H4 (cell line): ENCODE results near the gene PDF. TPM values are rescaled to one million over a fixed set of nuclear protein-coding genes. Genes with fewer than 3 reads are reported as not detected.
A peak's percentile ranks its signal among the peaks of the same experiment; 100 is the strongest.

ENCODE experiments used
- DNase-seq: peaks from one replicate; pipeline ENCODE4 v3.0.0-alpha.2; 2015; ENCODE audit warnings: low spot score
- total RNA-seq: library from RNA; depleted of rRNA; stranded (reverse); fragments of >200 nt; shearing (Covaris generic); gene quantifications from 2 replicates; pipeline ENCODE4 v1.2.3, GENCODE V29; 2014

PDF gene
- total RNA-seq, 1 experiment from 2014 or later: 36.9 TPM

DNA sequence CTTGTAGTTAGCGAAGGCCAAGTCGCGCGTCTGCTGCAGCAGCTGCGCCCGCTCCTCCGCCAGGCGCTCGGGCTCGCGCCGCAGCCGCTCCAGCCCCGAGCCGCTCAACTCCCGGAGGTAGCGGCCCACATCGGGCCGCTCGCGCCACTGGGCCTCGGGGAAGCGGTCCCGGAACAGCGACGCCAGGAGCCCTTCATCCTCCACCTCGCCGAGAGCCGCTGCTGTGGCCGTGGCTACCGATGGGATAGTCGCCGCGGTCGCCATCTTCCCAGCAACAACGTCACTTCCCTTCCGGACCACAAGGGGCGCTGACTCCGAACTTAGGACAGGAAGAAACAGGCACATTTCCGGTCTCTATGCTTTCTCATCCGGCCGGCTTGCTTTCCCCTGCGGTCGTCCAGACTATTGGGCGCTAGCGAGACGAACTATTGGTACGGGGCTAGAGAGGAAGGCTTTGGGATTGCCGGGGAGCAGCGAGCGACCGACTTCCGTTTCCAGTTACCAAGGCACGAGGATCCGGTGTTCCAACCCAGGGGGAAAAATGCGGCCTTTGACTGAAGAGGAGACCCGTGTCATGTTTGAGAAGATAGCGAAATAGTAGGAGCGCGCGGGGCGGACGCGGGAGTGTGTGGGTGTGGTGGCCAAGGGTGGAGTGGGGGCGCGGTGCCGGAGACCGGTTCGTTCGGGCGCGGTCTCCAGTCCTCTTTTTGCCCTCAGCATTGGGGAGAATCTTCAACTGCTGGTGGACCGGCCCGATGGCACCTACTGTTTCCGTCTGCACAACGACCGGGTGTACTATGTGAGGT, 9.1 kb upstream of the PDF start, which contains the start of the genes COG8 and NIP7:
Gene COG8, minus strand, starts transcription at position 276 of the 806 bp plus-strand sequence. Its CDS starts 12 bp downstream, at position 264.
Gene NIP7, plus strand, starts transcription at position 484 of the 806 bp plus-strand sequence. Its CDS starts 58 bp downstream, at position 542.
- peak; percentile 98 for DNase-seq

DNA sequence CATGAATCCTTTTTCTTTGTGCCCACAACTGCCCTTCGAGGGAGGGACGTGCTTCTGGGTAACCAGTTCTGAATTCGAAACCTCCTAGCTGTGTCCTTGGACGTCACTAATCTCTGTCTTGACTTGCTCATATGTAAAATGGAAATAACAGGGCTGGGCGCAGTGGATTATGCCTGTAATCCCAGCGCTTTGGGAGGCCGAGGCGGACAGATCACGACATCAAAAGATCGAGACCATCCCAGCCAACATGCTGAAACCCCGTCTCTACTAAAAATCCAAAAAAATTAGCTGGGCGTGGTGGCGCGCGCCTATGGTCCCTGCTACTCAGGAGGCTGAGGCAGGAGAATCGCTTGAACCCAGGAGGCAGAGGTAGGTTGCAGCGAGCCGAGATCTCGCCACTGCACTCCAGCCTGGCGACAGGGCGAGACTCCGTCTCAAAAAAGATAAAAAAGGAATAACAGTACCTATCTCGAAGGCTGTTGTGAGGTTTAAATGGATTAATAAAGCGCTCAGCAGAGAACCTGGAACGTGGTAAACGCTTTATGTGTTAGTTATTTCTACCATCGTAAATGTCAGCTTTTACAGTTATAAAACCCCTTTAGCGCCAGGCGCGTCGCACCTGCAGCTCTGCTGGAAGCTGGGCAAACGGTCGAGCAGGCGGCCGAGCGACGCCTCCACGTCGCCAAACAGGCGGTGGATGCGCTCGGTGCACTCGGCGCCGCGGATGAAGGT, 8.3 kb upstream of the PDF start:
- DNase-seq: no peak

DNA sequence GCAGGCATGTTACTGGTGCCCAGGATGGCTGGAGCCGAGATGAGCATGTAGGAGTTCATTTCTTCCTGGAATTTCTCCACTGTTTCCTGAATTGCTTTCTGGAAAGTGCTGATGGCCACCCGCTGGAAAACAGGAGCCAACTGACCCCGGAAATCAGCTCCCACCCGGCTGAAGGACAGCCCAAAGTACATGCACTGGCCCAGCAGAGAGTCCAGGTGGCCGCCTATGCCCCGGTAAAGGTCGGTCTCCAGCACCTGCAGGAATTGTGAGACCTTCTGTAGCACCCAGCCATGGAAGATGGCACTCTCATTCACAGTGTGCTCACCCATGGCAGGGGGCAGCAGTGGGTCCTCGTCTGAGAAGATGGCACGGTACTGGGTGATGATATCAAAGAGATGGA, 4.3 kb upstream of the PDF start:
- DNase-seq: no peak

DNA sequence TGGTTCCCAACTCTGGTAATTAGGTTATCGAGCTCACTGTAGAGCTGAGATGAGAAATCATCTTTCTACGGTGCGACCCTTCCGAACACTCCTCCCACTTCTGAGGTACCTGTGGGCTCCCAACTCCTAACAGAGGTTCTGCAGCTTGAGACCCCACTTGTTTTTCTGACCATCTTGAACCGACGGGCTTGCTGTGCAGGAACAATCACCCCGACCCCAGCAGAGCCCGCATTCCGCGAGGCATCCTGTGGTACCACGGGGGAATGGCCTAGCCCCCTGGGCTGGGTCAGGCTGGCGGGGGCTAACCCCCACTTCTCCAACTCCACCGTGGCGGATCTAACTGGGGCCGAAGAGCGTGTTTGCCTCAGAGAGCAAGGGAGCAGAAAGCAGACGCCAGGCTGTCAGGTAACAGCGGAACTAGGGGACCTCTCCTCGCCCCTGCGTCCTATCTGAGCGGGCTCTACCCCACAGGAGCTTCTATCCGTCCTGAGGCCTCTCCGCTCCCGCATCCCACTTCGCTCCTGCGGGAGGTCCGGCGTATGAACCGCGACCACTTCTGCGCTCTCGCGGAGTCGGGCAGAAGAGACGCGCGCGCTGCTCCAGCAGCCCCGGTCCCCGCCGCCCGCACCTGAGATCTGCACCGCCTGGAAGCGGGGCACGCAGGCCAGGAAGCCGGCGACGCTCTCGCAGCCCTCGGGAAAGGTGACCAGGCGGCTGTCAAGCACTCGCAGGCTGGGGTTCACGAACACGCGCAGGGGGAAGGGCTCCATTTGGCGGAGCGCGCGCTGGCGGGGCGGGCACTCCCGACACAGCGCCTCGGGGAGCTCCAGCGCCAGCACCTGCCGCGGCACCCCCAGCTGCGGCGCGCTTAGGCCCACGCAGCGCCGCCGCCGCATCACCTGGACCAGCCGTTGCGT, 761 bp downstream of the PDF start:
- no peak for DNase-seq

DNA sequence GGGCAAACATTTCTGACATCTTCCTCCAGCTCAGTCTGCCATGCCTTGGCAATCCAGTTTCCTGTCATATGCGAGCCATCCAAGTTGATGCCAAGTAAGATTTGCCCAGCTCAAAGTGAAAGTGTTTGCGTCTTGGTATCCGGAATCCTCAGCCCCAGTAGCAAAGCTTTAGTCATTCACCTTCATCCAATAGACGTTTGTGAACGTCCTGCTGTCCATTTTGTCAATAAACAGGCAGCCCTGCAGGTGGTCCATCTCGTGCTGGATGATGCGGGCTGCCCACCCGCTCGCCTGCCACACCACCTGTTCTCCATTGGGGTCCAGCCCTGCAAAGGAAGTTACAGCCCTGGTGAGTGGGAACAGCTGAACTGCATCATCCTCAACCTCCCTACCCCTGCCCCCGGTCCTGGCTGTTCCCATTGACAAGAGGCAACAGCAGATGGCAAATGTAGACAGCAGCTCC, 1.5 kb downstream of the PDF start:
- peak; percentile 58 for DNase-seq

DNA sequence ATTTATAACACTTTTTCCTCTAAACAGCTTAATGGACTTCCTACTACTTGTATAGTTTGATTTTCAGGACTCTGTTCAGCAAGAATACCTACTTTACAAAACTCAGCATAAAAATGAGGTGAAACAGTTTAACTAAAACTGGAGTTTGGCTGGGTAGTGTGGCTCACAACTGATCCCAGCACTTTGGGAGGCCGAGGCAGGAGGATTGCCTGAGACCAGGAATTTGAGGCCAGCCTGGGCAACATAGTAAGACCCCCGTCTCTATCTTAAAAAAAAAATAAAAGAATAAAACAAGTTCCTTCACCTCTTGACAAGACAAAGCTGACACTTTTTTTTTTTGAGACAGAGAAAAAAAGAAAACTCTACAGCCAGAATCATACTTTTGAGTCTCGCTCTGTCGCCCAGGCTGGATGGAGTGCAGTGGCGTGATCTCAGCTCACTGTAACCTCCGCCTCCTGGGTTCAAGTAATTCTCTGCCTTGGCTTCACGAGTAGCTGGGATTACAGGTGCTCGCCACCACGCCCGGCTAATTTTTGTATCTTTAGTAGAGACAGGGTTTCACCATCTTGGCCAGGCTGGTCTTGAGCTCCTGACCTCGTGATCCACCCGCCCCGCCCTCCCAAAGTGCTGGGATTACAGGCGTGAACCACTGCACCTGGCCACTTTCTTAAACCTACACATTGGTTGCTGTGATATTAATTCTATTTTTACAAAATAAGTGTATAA, 2.6 kb downstream of the PDF start:
- DNase-seq: no peak

DNA sequence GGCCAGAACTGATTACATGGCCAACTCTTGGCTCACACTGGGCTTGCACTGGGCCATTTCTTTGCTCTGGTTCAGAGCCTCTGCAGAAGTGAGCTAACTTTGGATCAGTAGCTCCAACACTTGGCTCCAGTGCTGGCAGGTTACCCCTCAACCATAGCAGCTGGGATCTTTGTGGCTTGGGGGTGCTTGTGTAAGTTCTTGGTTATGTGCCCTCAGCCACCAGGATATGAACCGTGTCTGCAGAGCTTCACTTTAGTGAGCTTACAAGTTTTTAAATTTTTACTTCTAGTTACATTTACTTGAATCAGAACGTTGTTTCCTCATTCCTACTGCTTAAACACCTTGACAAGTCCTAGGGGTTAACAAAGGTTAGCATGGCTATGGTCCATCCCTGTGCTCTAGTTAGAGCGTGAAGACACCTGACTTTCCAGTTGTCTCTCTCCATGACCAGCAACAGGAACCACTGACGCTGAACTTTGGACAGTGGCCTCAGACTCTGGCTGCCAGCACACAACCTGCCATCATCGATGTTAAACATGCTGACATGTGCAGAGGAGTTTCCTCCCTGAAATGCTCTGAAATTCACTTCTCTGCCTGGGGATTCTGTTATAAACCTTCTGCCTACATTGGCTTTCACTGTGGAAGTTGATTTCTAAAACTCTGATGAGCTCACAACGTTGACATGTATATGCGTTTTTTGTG, 4.1 kb downstream of the PDF start:
- no peak for DNase-seq

DNA sequence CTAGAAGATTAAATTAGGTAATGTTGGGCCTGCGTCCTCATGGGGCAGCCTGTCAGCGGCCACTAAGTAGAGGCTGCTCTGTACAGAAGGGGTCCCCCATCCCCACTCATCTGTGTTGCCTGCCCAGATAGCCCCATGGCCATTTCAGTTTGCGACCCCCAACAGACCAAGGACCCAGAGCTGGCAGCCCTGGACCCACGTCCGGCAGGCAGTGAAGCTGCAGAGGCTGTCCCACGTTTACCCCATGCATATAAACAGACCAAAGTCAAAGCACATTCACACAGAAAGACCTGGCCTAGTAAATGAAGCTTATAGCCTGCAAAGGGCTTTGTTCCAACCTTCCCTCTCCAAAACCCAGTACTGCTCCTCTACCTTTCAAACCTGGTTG, 4.6 kb downstream of the PDF start:
- no peak for DNase-seq

DNA sequence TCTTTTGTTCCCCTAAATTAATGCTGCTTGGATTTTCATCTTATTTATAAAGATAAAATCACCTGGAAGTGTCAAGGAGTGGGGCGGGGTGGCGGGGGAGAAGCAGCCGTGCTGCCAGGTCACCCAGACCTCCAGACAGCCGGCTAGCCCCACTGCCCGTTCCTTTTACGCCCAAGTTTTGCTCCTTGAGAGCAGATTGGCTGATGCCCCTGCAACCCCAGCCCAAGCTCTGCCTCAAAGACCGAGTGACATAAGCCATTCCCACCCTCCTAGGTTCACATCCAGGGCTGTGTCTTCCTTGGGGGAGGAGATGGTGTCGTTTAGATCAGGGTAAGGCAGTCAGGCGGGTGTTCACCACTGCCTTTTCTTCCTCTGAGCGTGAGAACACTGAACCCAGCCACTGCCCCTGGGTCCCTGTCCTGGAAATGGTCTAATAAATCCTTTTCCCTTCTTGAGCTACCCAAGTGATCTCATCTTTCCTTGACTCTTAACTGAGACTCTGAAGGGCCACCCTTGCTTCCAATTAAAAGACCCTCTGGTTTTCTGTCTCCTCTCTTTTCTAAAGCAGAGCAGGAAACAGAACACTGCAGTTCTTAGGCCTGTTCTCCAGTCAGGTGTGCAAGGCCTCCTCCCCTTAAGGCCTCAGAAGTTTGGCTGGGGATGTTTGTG, 5.7 kb downstream of the PDF start:
- DNase-seq: no peak

DNA sequence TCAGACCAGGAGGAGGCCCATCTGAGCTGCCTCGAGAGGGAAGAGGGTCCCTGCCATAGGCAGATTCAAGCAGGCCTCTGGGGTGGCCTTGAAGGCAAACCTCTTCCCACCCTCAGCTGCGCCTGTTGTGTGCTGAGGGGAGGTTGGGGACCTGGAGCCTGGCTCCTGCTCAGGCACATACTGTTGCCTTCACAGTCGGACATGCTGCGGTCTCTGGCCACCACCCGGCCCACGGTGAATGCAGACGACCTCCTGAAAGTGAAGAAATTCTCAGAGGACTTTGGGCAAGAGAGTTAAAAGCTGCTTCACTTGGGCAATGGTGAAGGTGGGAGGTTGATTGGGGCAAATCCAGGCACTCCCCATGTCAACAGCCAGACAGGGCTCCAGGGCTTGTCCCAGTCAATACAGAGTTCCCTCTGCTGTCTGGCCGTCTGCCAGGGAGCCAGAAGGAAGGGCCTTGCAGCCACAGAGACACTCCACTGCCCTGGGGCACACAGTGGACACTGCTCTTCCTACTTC, 6.3 kb downstream of the PDF start:
- DNase-seq: no peak

DNA sequence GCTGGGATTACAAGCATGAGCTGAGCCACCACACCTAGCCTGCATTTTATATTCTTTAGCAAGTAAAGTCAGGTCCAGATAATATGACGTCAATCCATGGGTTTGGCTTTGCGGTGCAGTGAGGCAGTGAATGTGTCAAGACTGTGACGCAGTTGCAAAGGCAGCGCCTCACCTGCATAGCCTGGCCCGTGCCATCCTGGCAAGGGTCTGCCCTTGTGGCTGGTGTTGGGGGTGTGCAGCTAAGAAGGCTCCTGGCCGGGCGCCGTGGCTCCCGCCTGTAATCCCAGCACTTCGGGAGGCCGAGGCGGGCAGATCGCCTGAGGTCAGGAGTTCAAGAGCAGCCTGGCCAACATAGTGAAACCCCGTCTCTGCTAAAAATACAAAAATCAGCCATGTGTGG, 7.0 kb downstream of the PDF start:
- no peak for DNase-seq

DNA sequence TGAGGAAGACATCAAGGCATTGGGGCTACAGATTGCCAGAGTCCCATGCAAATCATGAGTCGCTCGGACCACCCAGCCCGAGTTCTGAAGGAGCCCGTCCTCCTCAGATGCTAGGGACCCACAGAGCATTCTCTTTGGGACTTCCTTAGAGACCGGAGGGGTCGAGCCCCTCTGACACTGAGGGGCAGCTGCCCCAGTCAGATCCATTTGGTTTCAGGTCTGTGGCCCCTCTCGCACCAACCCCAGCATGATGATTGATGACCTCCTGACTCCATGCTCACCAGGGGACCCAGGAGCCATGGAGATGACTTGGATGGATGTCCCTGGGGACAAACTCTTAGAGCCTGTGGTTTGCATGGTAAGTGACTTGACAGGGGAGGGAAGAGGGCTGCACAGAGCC, 8.0 kb downstream of the PDF start:
- no peak for DNase-seq

DNA sequence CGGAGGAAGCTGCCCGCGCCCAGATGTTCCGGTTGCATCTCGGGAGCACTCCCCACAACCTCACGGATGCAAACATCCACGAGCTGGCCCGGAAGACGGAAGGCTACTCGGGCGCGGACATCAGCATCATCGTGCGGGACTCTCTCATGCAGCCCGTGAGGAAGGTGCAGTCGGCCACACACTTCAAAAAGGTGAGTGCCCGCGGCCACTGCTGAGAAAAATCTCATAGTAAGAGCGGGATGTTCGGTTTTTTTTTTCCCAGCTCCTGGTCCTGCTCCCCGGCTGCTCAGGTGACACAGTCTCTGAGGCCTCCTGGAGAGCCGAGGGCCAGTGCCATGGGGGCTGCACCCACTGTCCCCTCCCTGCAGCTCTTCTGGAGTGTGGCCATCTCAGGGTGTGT, 9.3 kb downstream of the PDF start:
- no peak for DNase-seq

DNA sequence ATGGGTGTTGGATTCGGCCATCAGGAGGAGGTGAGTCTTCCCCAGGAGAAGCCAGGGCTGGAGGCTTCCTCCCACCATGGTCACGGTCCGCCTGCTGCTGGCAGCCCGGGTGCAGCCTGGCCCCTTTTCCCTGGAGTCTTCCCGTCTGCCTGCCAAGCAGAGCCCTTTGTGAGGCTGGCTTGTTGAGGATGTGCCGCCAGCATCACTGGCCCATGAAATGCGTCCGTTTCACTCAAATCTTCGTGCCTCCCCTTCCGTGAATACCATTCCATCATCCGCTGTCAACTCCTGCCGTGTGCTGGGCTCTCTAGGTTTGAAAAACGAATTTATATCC, 9.7 kb downstream of the PDF start:
- no peak for DNase-seq

DNA sequence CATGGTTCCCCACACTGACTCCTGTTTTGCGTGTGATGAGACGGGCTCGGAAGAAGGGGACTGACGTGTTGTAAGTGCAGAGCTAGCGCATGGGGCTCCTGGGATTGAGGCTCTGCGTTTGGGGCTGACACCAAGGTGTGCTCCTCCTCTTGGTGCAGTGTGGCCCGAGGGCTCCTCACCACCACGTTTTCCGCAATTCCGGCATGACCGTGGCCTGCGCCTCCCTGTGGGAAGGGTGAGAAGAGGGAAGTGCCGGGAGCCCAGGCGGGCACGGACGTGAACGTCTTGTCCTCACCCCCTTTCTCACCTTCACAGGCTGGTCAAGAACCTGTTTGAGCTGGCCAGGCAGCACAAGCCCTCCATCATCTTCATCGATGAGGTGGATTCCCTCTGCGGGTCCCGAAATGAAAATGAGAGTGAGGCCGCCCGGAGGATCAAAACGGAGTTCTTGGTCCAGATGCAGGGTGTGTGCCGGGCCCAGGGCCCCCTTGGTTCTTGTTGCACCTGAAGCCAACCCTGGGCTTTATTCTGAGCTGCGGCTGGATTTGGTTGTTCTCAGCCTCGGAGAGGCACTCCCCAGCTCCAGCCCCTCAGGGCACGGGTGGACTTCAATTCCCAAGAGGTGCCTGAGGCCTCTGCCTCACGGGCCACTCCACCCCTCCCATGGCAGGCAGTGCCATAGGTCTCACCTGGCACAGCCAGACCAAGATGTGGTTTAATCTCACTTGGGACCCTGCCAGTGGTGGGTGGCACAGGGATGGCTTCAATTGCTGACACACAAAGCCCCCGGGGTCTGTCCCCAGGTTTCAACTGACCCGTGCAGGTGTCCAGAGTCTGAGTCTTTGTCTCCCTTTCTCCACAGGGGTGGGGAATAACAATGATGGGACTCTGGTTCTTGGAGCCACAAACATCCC, 10.3 kb downstream of the PDF start:
- DNase-seq: no peak

DNA sequence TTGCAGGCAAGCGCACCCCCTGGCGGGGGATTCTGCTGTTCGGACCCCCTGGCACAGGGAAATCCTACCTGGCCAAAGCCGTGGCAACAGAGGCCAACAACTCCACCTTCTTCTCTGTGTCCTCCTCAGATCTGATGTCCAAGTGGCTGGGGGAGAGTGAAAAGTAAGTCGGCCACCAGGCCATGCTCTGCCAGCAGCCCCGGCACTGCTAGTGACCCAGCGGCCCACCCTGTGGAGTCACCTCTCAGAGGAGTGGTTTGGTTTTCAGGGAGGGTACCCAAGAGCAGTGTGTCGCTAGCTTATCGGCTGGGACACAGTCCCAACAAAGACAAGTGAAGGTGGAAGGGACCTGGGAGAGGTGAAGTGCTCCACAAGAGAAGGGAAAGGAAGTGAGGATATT, 11.0 kb downstream of the PDF start:
- no peak for DNase-seq

DNA sequence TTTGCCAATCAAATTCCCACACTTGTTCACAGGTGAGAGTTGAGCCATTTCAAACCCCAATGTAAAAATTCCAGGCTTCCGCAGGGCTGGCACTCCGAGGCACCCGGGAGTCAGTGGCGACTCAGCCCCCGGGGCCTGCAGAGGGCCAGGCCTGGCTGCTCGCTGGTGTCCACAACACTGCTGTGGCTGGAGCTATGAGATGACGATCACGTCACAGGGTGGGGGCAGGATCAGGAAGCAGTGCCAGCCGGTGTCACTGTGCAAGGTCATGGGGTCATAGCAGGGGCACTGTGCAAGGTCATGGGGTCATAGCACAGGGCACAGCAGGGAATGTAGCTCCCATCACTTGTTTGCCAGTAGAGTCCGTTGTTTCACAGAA, 11.5 kb downstream of the PDF start:
- DNase-seq: no peak

DNA sequence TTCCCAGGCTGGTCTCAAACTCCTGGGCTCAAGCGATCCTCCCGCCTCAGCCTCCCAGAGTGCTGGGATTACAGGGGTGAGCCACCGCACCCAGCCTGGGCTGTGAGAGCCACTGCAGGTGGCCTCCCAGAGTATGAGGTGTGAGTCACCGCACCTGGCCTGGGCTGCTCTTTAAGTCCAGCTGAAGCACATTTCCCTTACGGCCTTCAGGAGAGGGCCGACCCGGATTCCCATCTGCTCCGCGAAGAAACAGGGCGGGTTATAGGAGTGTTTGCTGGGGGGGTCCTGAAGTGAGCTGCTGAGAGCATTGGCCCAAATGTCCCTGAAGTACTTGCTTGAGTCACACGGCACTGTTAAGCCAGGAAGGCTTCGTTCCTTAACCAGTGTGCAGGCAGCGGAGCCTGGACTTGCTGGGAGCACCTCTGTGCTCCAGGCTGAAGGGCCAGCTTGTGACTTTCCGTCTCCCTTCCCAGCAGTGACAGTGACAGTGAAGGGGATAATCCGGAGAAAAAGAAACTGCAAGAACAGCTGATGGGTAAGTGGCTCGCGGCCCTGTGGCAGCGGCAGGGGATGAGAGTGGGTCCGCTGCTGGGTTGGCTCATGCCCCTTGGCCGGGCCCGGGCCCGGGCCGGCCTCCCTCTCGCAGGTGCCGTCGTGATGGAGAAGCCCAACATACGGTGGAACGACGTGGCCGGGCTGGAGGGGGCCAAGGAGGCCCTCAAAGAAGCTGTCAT, 12.0 kb downstream of the PDF start:
- no peak for DNase-seq
